K562 (cell line): ENCODE data around the gene KAZN. TPM values are rescaled to one million over a fixed set of nuclear protein-coding genes. Genes with fewer than 3 reads are reported as not detected.

ENCODE experiments used
- ATAC-seq: fragments of 200-7000 bp; cut with Tn5 transposase; 3 replicates; pipeline ENCODE4 v1.9.1; 2020; ENCODE audit warnings: moderate library complexity
- BruUV-seq: library from RNA; stranded (reverse); fragments of 400-500 nt; replicated peaks from 2 replicates; lab custom pipeline; 2021; lab: Mats Ljungman, UMichigan
- CTCF ChIA-PET: fragments of 300-600 bp; formaldehyde crosslinking; extraction: SDS; loops from one replicate; lab custom pipeline; 2021; ENCODE audit warnings: low intra/inter-chr PET ratio; lab: Yijun Ruan, JAX
- POLR2A ChIA-PET: fragments of 300-600, 350-650 bp; sonication (Branson Sonifier 250); formaldehyde crosslinking; extraction: SDS; loops from one replicate; lab custom pipeline; 2021; ENCODE audit warnings: antibody characterized with exemption, inconsistent platforms; lab: Yijun Ruan, JAX
- DNase-seq, 4 experiments: peaks; one replicate each; pipeline versions ENCODE4 v3.0.0 to v3.0.0-alpha.2; 2011 to 2018; ENCODE audit warnings: low spot score in 3 of 4, mixed read lengths in 3 of 4; ENCODE audit errors: extremely low read depth in 1 of 4
- FAIRE-seq: peaks from 2 replicates; lab custom pipeline; 2011; peaks lifted over from hg19 to GRCh38; lab: Jason Lieb, UNC
- H2AFZ ChIP-seq: 2 replicates; pipeline ENCODE4 v1.6.0; 2011; ENCODE audit warnings: low read depth, low read length, control low read depth, inconsistent platforms
- H3K27ac ChIP-seq: fragments of 200-600 bp; 3 replicates; pipeline ENCODE4 v1.8.0; 2011; ENCODE audit warnings: low read depth, mild to moderate bottlenecking, control low read depth, inconsistent platforms, low read length, moderate library complexity, mixed read lengths; ENCODE audit errors: extremely low read depth
- H3K27me3 ChIP-seq, 2 experiments: fragments of 300-600 bp in 1 of 2; 2 replicates in 1 of 2; 3 replicates in 1 of 2; pipeline versions ENCODE4 v1.6.0 to v1.8.0; 2011; ENCODE audit warnings: inconsistent platforms in 2 of 2, low read length in 2 of 2, mild to moderate bottlenecking in 1 of 2, mixed read lengths in 1 of 2, moderate library complexity in 1 of 2; ENCODE audit not compliant: control insufficient read depth in 2 of 2, insufficient read depth in 2 of 2
- H3K36me3 ChIP-seq: fragments of 300-600 bp; 3 replicates; pipeline ENCODE4 v1.8.0; 2011; ENCODE audit warnings: mild to moderate bottlenecking, low read length, inconsistent platforms; ENCODE audit not compliant: control insufficient read depth, insufficient read depth
- H3K4me1 ChIP-seq, 2 experiments: fragments of 200-600 bp in 1 of 2; replicated peaks in 1 of 2; 2 replicates in 1 of 2; 3 replicates in 1 of 2; pipeline versions ENCODE4 v1.5.1 to v1.8.0; 2011; ENCODE audit warnings: inconsistent platforms in 2 of 2, low read length in 2 of 2, mild to moderate bottlenecking in 1 of 2, mixed read lengths in 1 of 2, moderate library complexity in 1 of 2; ENCODE audit not compliant: control insufficient read depth in 2 of 2, insufficient read depth in 2 of 2
- H3K4me2 ChIP-seq: 2 replicates; pipeline ENCODE4 v1.6.1; 2011; ENCODE audit warnings: low read length, control low read depth, inconsistent platforms, mixed read lengths; ENCODE audit not compliant: insufficient read depth
- H3K4me3 ChIP-seq: fragments of 200-600 bp; sonication (generic), shearing (Covaris generic); 2 replicates; pipeline ENCODE4 v1.5.1; 2016; ENCODE audit warnings: control low read depth, inconsistent platforms
- H3K79me2 ChIP-seq: fragments of 200-600 bp; 3 replicates; pipeline ENCODE4 v1.8.0; 2011; ENCODE audit warnings: low read length, inconsistent platforms; ENCODE audit not compliant: control insufficient read depth, insufficient read depth
- H3K9ac ChIP-seq, 2 experiments: 2 replicates each; pipeline versions ENCODE4 v1.6.0 to v1.6.1; 2011; ENCODE audit warnings: low read depth in 2 of 2, low read length in 2 of 2, control low read depth in 1 of 2, inconsistent platforms in 1 of 2, mild to moderate bottlenecking in 1 of 2, mixed read lengths in 1 of 2; ENCODE audit not compliant: insufficient read depth in 1 of 2
- H3K9me1 ChIP-seq: one replicate; pipeline ENCODE4 v1.6.0; 2011; ENCODE audit warnings: inconsistent platforms, mild to moderate bottlenecking, low read length, moderate library complexity; ENCODE audit not compliant: control insufficient read depth, insufficient read depth
- H3K9me3 ChIP-seq: replicated peaks from 2 replicates; pipeline ENCODE4 v1.5.1; 2011; ENCODE audit warnings: low read depth, low read length, inconsistent platforms; ENCODE audit not compliant: control insufficient read depth, insufficient read depth
- H4K20me1 ChIP-seq: replicated peaks from 2 replicates; pipeline ENCODE4 v1.6.1; 2011; ENCODE audit warnings: low read length, inconsistent platforms, mixed read lengths; ENCODE audit not compliant: control insufficient read depth, insufficient read depth
- ASH1L ChIP-seq: fragments of 450-650 bp; IDR thresholded peaks from 2 replicates; pipeline ENCODE4 v1.6.1; 2018; ENCODE audit warnings: borderline replicate concordance, mild to moderate bottlenecking, low read depth; ENCODE audit not compliant: partially characterized antibody
- BCOR ChIP-seq: fragments of 450-650 bp; IDR thresholded peaks from 2 replicates; pipeline ENCODE4 v1.6.1; 2016
- DIDO1 ChIP-seq: fragments of 450-650 bp; IDR thresholded peaks from 2 replicates; pipeline ENCODE4 v1.6.1; 2016; ENCODE audit warnings: low read depth, missing biosample characterization, missing genetic modification characterization
- MXI1 ChIP-seq: IDR thresholded peaks from 2 replicates; pipeline ENCODE4 v1.6.1; 2011; ENCODE audit warnings: low read depth, mild to moderate bottlenecking, improper control_type of control experiment, low read length
- NFE2 ChIP-seq: IDR thresholded peaks from 2 replicates; pipeline ENCODE4 v1.6.1; 2014; ENCODE audit warnings: antibody characterized with exemption, low read depth
- SREBF1 ChIP-seq: fragments of 150-350 bp; IDR thresholded peaks from 2 replicates; pipeline ENCODE4 v1.6.1; 2014; ENCODE audit warnings: antibody characterized with exemption, low read depth, low read length, borderline replicate concordance
- TCF7 ChIP-seq: sonication (generic); IDR thresholded peaks from 2 replicates; pipeline ENCODE4 v1.6.1; 2016; ENCODE audit warnings: antibody characterized with exemption, borderline replicate concordance
- TRIM28 ChIP-seq: fragments of 450-650 bp; IDR thresholded peaks from 2 replicates; pipeline ENCODE4 v1.6.1; 2017
- ZEB2 ChIP-seq: fragments of 450-650 bp; IDR thresholded peaks from 2 replicates; pipeline ENCODE4 v1.6.1; 2016
- ZHX1 ChIP-seq: fragments of 150-350 bp; conservative IDR thresholded peaks from 2 replicates; pipeline ENCODE4 v1.6.1; 2014; ENCODE audit warnings: low read length
- ZNF57 ChIP-seq: fragments of 450-650 bp; formaldehyde crosslinking; IDR thresholded peaks from 2 replicates; pipeline ENCODE4 v1.4.0; 2020; ENCODE audit warnings: mild to moderate bottlenecking, moderate library complexity
- ZNF766 ChIP-seq: fragments of 200-800 bp; sonication (Bioruptor generic); conservative IDR thresholded peaks from 2 replicates; pipeline ENCODE4 v1.6.1; 2016; ENCODE audit warnings: missing genetic modification characterization, missing compliant biosample characterization
- WGBS: fragments of 100-300 bp; shearing (Covaris generic); methylation state at CpG from one replicate; pipeline ENCODE4 v1.1.6; 2016; ENCODE audit warnings: low coverage, mixed read lengths; ENCODE audit not compliant: insufficient coverage; ENCODE audit errors: missing lambda C conversion rate; 5-methylcytosine and 5-hydroxymethylcytosine counted together
- in situ Hi-C: fragments of 300-500 bp; cut with MboI; formaldehyde crosslinking; loops from 4 replicates; pipeline ENCODE4 v1.15.0; 2018; ENCODE audit warnings: inconsistent platforms, mixed read lengths
- intact Hi-C: fragments of 100-400 bp; cut with micrococcal nuclease; formaldehyde crosslinking; loops from 2 replicates; pipeline ENCODE4 v1.14.2; 2022
- polyA plus RNA-seq, 8 experiments: library from polyadenylated mRNA; depleted of rRNA in 4 of 8; stranded (reverse) in 5 of 8; unstranded in 3 of 8; fragments of >200 nt; fragmentation: Nextera tagmentation in 2 of 8; fragmentation: Illumina TruSeq in 1 of 8; extraction: Ambion mirVana in 2 of 8; extraction: Trizol in 1 of 8; gene quantifications; 2 replicates each; pipeline versions ENCODE4 v1.2.1 to v1.2.3, GENCODE V29; 2011 to 2014; ENCODE audit warnings: inconsistent platforms in 1 of 8, missing spikeins in 1 of 8
- total RNA-seq, 7 experiments: library from RNA; depleted of rRNA in 6 of 7; stranded (reverse); fragments of >200 nt in 6 of 7; fragmentation: Illumina TruSeq in 2 of 7; extraction: Trizol in 2 of 7; gene quantifications; 2 replicates each; pipeline versions ENCODE4 v1.2.1 to v1.2.3, GENCODE V29; 2011 to 2021; ENCODE audit warnings: low replicate concordance in 1 of 7
- TF ChIP-seq, protein P1 (sequence below): fragments of 250-450 bp; sonication (Bioruptor Pico); IDR thresholded peaks from 2 replicates; pipeline ENCODE4 v1.9.0; 2021; ENCODE audit warnings: mild to moderate bottlenecking

KAZN gene
- total and polyA plus RNA-seq, 9 of the 15 experiments (the other 6 are each of a cell fraction or from before 2014, with no cell fraction given): 2.1 to 21.6 (median 5.4) TPM

DNA sequence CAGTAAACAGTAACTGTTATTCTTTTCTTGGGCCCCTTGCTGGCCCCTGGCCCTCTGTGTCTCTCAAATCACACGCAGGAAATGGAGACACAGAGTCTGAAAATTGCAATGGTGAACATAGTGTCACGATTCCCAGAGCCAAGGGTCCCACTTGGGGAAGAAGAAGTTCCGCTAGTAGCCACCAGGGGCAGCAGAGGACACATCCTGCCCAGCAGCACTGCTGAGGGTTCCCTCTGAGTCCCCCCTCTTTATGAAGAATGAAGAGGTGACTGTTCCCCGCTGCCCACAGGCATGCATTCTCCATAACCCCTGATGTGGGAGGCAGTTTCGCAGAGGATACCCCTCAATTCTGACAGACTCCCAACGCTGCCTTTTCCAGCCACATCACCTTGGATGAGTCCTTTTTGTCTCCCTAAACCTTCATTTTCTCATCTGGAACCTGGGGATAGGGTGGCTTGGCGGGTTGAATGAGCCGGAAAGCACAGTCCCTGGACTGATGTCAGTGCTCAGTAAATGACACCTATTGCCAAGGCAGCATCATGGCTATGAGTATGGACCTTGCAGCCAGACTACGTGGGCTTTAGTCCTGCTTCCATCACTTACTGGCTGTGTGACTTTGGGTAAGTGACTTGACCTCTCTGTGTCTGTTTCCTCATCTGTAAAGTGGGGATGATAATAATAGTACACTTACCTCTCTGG lies 317.0 kb downstream of the KAZN start (continued):
- TF ChIP-seq BCOR: peak; percentile 98

DNA sequence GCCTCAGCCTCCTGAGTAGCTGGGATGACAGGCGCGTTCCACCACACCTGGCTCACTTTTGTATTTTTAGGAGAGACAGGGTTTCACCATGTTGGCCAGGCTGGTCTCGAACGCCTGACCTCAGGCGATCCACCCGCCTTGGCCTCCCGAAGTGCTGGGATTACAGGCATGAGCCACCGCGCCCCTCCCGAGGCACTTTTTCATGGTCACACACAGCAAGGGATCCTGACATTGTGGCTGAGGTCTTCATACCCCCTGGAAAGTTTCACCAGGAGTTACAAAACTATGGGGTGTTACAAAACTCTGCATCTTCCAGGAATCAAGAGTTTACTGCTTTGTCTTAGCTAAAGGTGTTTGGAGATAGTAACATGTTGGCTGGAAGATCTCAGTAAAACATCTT lies 320.8 kb downstream of the KAZN start:
- no peak for DNase-seq
- in situ Hi-C loops (no loop called here), intact Hi-C loops (no loop called here)
- no peaks in the 10 kb centered on the region for H3K36me3 ChIP-seq
- no peaks in the 10 kb centered on the region for H3K79me2 ChIP-seq
- no peak for ATAC-seq
- H3K4me3 ChIP-seq: no peak overlapping the region
- no peak overlapping the region for H3K27ac ChIP-seq
- H2AFZ ChIP-seq: no peak overlapping the region
- BruUV-seq: no TSS peak
- no peak overlapping the region for H3K4me2 ChIP-seq
- TF ChIP-seq TRIM28 (no peak), ZNF57 (CRISPR knock-in tag) (no peak), ZHX1 (no peak), TCF7 (no peak), SREBF1 (no peak), NFE2 (no peak), DIDO1 (tag) (no peak), ZNF766 (CRISPR knock-in tag) (no peak), MXI1 (no peak), ASH1L (no peak), ZEB2 (no peak)
- TF ChIP-seq, protein P1, sequence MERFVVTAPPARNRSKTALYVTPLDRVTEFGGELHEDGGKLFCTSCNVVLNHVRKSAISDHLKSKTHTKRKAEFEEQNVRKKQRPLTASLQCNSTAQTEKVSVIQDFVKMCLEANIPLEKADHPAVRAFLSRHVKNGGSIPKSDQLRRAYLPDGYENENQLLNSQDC: no peak
- no peak for FAIRE-seq
- H3K9ac ChIP-seq: no peak overlapping the region
- no peaks in the 10 kb centered on the region for H3K9me1 ChIP-seq
- ChIA-PET POLR2A (interaction anchor here (1.1 kb wide), 1 partner anchor 22 kb away, joined by 3 read pairs; no protein-coding TSS in a partner anchor), CTCF (no interaction called here)
- no peaks in the 10 kb centered on the region; a peak in 1 of 5 replicates for H3K27me3 ChIP-seq
- peaks cover 0 to 12% of the 10 kb centered on the region in 2 experiments; a peak in 3 of 5 replicates for H3K4me1 ChIP-seq
- H3K9me3 ChIP-seq: no peaks in the 10 kb centered on the region
- no peaks in the 10 kb centered on the region for H4K20me1 ChIP-seq
- 39% methylated on average over 10 of the region's 10 CpGs for whole genome bisulfite sequencing
